Measurements from ENCODE around the gene FGF9. TPM values are rescaled to one million over a fixed set of nuclear protein-coding genes. Genes with fewer than 3 reads are reported as not detected.

FGF9 gene
- total RNA-seq, 2 experiments from 2014 or later: 1.9 to 2.6 TPM

DNA sequence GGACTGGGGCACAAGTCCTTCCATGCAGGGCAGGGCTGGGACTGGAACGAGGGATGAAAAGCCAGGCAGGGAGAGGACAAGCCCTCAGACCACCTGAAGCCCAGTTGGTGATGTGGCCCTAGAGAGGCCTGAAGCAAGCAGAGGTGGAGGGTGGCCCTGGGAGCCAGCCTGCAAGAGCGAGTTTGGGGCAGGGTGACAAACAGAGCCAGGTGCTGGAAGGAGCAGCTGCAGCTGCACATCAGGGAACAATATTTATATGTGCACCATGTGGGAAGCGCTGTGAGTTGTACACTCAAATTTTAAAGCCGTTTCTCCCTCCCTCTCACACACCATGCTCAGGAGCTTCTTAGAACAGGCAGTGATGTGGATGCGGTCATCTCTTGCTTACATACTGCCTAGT lies 67.8 kb downstream of the FGF9 start:
- Mint-ChIP-seq H3K4me1 (no peaks in the 10 kb centered on the region), H3K27ac (no peak overlapping the region), H3K9me3 (no peaks in the 10 kb centered on the region), H3K27me3 (peaks cover 14% of the 10 kb centered on the region), H3K36me3 (no peaks in the 10 kb centered on the region), H3K4me3 (no peak overlapping the region)
- DNase-seq: no peak
- no peak for ATAC-seq (ENCODE audit: low read depth)
- POLR2A ChIA-PET: no interaction called here

DNA sequence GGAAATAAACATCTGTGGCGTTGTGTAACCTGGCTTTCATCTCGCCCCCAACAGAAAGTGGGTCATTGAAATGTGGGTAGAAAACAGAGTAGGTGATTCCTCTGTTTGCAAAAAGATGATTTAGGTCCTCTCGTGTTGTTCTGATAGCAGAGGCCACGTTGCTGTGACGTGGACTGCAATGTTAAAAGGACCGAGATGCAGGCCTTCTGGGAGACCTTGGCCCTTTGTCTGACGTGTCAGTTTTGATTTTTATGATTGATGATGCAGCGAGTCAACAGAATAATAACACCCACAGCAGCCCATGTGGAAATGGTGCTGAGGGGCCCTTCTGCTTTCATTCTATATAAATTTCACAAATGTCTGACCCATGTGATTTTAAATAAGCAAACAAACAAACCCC lies 68.9 kb downstream of the FGF9 start:
- Mint-ChIP-seq H3K36me3 (no peaks in the 10 kb centered on the region), H3K4me1 (no peaks in the 10 kb centered on the region), H3K9me3 (no peaks in the 10 kb centered on the region), H3K4me3 (no peak overlapping the region), H3K27ac (no peak overlapping the region), H3K27me3 (peaks cover 14% of the 10 kb centered on the region)
- no peak for ATAC-seq (ENCODE audit: low read depth)
- no peak for DNase-seq
- POLR2A ChIA-PET: no interaction called here

DNA sequence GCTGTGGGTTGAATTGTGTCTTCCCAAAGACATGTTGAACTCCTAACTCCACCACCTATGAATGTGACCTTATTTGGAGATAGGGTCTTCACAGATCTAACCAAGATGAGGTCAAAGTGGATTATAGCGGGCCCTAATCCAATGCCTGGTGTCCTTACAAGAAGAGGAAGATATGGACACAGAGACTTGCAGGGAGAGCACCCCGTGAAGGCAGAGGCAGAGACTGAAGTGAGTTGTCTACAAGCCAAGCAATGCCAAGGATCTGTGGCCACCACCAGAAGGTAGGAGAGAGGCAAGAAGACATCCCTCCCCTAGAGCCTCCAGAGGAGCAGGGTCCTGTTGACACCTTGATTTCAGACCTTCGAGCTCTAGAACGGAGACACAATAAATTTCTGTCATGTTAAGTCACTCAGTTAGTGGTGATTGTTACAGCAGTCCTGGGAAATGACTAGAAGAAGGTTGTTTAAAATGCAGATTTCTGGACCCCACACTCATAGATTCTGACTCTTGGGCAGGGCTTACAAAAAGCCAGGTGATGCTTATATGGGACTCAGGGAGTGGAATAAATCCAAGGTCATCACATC lies 70.6 kb downstream of the FGF9 start:
- ATAC-seq (ENCODE audit: low read depth): no peak

DNA sequence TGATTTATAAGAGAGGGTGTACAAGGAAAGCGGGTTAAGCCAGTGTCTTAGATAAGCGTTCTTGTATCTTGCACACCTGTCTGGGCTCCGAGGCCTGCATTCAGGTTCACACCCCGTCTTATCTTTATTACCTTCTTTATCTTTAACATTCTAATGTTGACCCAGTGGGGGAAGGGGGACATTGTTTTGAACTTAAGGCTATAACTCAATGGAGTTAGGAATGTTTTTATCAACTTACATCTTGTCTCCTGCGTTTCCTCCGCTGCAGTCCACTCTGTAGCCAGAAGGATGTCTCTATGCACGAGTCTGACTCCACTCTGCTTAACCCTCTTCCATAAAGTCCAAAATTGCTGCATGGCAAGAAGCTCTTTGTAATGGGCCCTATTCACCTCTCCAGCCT lies 71.2 kb downstream of the FGF9 start:
- POLR2A ChIA-PET: no interaction called here
- Mint-ChIP-seq H3K4me3 (no peak overlapping the region), H3K9me3 (no peaks in the 10 kb centered on the region), H3K36me3 (no peaks in the 10 kb centered on the region), H3K27ac (no peak overlapping the region), H3K4me1 (no peaks in the 10 kb centered on the region), H3K27me3 (peaks cover 7% of the 10 kb centered on the region)
- no peak for DNase-seq
- ATAC-seq (ENCODE audit: low read depth): no peak

More for the DNA sequence above, 70.6 kb downstream of the FGF9 start:
- DNase-seq: no peak
- Mint-ChIP-seq H3K9me3 (no peaks in the 10 kb centered on the region), H3K27me3 (peaks cover 9% of the 10 kb centered on the region), H3K36me3 (no peaks in the 10 kb centered on the region), H3K4me3 (no peak overlapping the region), H3K4me1 (no peaks in the 10 kb centered on the region), H3K27ac (no peak overlapping the region)
- POLR2A ChIA-PET: no interaction called here

DNA sequence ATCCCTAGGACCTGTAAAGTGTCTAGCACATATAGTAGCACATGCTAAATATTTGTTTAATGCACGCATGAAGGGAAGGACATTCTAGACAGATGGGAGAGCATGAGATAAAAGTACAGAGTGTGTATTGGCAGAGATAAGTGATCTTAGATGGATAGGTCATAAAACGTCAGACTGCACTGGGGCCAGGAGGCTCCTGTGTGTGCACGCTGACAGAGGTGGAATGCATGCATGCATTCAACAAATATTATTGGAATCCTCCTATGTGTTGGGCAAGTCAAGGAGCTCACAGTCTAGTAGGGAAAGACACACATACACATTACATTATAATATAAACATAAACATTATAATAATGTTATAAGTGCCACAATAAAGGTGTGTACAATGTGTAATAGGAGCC lies 73.3 kb downstream of the FGF9 start:
- POLR2A ChIA-PET: no interaction called here
- no peak overlapping the region for H3K27ac Mint-ChIP-seq
- ATAC-seq (ENCODE audit: low read depth): no peak

DNA sequence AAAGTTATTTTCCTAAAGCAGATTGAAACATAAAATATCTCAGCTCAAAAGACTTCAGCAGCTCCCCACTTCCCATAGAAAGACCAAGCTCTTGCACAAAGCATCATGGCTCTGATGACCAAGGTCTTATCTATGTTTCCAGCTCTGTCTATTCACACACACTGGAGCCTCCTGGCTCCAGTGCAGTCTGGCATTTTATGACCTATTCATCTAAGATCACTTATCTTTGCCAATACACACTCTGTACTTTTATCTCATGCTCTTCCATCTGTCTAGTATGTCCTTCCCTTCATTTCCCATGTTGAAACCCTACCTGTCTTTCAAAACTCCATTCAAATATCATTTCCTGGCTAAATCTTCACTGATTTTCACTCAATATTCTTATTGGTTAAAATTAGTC lies 74.4 kb downstream of the FGF9 start:
- peaks cover 3% of the 10 kb centered on the region for H3K27me3 Mint-ChIP-seq
- no peaks in the 10 kb centered on the region for H3K4me1 Mint-ChIP-seq
- H3K4me3 Mint-ChIP-seq: no peak overlapping the region
- H3K9me3 Mint-ChIP-seq: peaks cover 1% of the 10 kb centered on the region
- no peak overlapping the region for H3K27ac Mint-ChIP-seq
- no peaks in the 10 kb centered on the region for H3K36me3 Mint-ChIP-seq
- no peak for DNase-seq
- ATAC-seq (ENCODE audit: low read depth): no peak
- POLR2A ChIA-PET: no interaction called here

More for the DNA sequence above, 73.3 kb downstream of the FGF9 start:
- H3K27me3 Mint-ChIP-seq: peaks cover 3% of the 10 kb centered on the region
- no peak overlapping the region for H3K4me3 Mint-ChIP-seq
- H3K9me3 Mint-ChIP-seq: no peaks in the 10 kb centered on the region
- no peaks in the 10 kb centered on the region for H3K4me1 Mint-ChIP-seq
- no peak for DNase-seq
- H3K36me3 Mint-ChIP-seq: no peaks in the 10 kb centered on the region

DNA sequence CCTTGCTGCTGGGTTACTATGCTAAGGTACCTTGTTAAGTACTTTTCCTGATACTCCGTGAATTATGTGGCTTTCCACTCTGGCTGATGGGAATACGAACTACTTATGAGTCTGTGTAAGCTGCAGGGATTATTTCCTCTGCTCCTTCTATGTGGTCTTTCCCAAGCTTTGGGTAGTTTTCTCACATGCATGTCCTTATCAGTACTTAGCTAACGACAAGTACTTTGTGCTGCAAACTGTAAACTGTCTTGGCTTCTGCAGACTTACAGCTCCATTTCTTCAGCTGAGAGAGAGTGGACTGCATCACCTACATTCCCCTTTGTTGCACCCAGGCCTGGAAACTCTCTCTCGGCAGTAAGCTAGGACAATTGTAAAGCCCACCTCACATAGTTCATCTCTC lies 76.6 kb downstream of the FGF9 start:
- no peak for ATAC-seq (ENCODE audit: low read depth)
- DNase-seq: no peak
- peaks cover 2% of the 10 kb centered on the region for H3K27me3 Mint-ChIP-seq
- POLR2A ChIA-PET: no interaction called here
- no peak overlapping the region for H3K4me3 Mint-ChIP-seq
- H3K4me1 Mint-ChIP-seq: no peaks in the 10 kb centered on the region
- H3K9me3 Mint-ChIP-seq: peaks cover 1% of the 10 kb centered on the region
- H3K36me3 Mint-ChIP-seq: no peaks in the 10 kb centered on the region
- H3K27ac Mint-ChIP-seq: no peak overlapping the region

DNA sequence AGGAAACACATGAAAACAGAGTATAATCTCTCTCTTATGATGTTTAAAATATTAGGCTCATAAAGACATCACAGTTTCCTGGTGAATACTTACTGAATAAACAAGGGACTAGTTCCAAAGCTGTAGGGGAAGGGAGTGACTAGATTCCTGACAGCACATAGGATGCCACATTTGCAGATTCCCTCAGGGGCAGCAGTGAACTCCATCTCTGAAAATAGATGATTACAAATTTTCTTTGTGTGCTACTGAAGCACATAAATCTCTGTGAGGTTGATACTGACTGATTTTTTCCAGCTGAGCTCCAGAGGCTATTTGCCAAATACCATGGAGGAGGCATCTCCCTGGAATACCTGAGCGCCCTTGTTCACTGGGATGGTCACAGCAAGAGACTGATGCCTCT lies 77.3 kb downstream of the FGF9 start:
- no peaks in the 10 kb centered on the region for H3K36me3 Mint-ChIP-seq
- H3K27ac Mint-ChIP-seq: no peak overlapping the region
- ATAC-seq (ENCODE audit: low read depth) (no peak), DNase-seq (no peak)
- H3K9me3 Mint-ChIP-seq: peaks cover 1% of the 10 kb centered on the region
- POLR2A ChIA-PET: no interaction called here
- peaks cover 2% of the 10 kb centered on the region for H3K27me3 Mint-ChIP-seq
- H3K4me3 Mint-ChIP-seq: no peak overlapping the region
- H3K4me1 Mint-ChIP-seq: no peaks in the 10 kb centered on the region

DNA sequence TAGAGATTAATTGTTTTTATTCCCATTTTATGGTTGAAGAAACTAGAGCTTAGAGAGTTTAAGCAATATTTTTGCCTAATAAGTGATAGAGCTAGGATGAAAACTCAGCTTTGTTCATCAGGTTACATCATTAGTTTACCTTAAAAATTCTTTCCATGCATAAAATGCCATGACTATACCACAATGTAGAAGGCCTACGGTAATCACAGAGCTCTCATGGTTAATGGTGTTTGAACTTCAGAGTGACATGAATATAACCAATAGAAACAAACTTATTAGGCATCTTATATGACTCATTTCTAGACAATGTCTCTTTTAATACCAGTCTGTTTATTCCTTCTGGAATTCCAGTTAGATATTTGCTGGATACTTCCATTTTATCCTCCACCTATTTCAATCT lies 78.5 kb downstream of the FGF9 start:
- no peak overlapping the region for H3K27ac Mint-ChIP-seq

DNA sequence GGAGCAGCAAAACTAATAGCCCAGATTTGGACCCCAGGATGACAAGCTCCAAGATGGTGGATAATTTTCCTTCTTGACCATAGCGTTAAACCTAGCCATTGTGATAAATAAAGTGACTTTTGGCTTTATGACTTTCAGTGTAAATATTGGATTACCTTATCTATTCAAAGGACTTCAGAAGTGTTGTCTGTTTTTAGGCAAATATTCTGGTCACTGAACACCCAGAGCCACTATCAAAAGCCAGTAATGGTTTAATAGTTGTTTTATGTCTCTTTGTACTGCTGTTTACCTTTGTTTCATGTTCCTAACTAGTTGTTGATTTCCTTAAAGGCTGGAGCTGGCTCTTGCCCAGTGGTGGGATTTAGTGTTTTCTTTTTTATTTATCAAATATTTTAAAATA lies 81.6 kb downstream of the FGF9 start:
- H3K27ac Mint-ChIP-seq: no peak overlapping the region
- ATAC-seq (ENCODE audit: low read depth) (no peak), DNase-seq (no peak)
- H3K4me3 Mint-ChIP-seq: no peak overlapping the region
- POLR2A ChIA-PET: no interaction called here
- H3K4me1 Mint-ChIP-seq: no peaks in the 10 kb centered on the region
- H3K9me3 Mint-ChIP-seq: peaks cover 1% of the 10 kb centered on the region
- H3K27me3 Mint-ChIP-seq: peaks cover 2% of the 10 kb centered on the region
- no peaks in the 10 kb centered on the region for H3K36me3 Mint-ChIP-seq

More for the DNA sequence above, 78.5 kb downstream of the FGF9 start:
- DNase-seq: no peak
- ATAC-seq (ENCODE audit: low read depth): no peak
- POLR2A ChIA-PET: no interaction called here
- Mint-ChIP-seq H3K9me3 (peaks cover 1% of the 10 kb centered on the region), H3K36me3 (no peaks in the 10 kb centered on the region), H3K4me1 (no peaks in the 10 kb centered on the region), H3K4me3 (no peak overlapping the region), H3K27me3 (peaks cover 2% of the 10 kb centered on the region)

DNA sequence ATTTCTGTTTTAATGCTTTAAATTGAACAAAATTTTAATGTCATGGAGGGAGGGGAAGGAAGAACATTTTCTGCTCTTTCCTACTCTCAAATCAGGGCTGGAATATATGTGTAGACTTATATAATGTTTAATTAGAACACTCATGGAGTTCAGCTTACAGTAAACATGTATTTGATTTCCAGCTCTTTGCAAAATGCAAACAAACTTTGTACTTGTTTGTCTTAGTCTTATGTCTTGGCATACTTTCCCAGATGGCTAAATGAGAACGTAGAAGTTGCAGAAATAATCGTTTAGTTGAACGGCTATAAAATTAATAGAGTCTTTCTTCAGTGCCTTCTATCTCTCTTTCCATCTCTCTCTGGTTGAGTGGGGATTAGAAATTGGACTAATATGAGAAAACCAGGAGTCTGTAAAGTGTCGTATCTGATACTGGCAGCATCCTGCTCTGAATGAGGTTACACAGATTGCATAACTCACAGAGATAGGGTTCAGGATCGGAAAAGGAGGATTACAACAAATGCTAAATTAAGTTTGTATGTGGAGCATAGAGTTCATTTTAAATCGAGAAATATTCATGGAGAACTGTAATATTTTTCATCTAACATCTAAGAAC lies 82.3 kb downstream of the FGF9 start:
- Mint-ChIP-seq H3K4me3 (no peak overlapping the region), H3K36me3 (no peaks in the 10 kb centered on the region), H3K27me3 (peaks cover 2% of the 10 kb centered on the region), H3K27ac (no peak overlapping the region), H3K9me3 (peaks cover 1% of the 10 kb centered on the region), H3K4me1 (no peaks in the 10 kb centered on the region)
- POLR2A ChIA-PET: no interaction called here
- no peak for DNase-seq
- no peak for ATAC-seq (ENCODE audit: low read depth)

Other genes starting within 250 kb of the FGF9 start
- 10 to 100 TPM; 78.9 to 99.9 TPM for gene ZDHHC20, start 211.8 kb upstream of the FGF9 start, total RNA-seq
- gene MICU2, start 66.9 kb upstream of the FGF9 start, total RNA-seq: 10 to 100 TPM; 36.2 to 37.4 TPM